Stomach (tissue), 9 donors: ENCODE results near the gene RPS6KL1. TPM values are rescaled to one million over a fixed set of nuclear protein-coding genes. Genes with fewer than 3 reads are reported as not detected.
A peak's percentile ranks its signal among the peaks of the same experiment; 100 is the strongest.

Source experiments
- DNase-seq, 2 donors: peaks; one replicate each; pipeline versions ENCODE4 v3.0.0 to v3.0.0-alpha.2; 2013 to 2019
- H3K27ac ChIP-seq, 5 donors: fragments of 200-600 bp in 4 of 5; sonication (generic) in 4 of 5; one replicate each; pipeline ENCODE4 v1.5.1; 2013 to 2019; ENCODE audit warnings: mild to moderate bottlenecking in 1 of 5, moderate library complexity in 1 of 5
- H3K27me3 ChIP-seq, 3 donors: fragments of 200-600 bp; sonication (generic); one replicate each; pipeline ENCODE4 v1.5.1; 2017 to 2019; ENCODE audit warnings: mixed run types in 1 of 3
- H3K36me3 ChIP-seq, 4 donors: fragments of 200-600 bp; sonication (generic); 1 replicate in 3 of 4; 2 replicates in 1 of 4; pipeline ENCODE4 v1.5.1; 2016 to 2019
- H3K4me1 ChIP-seq, 4 donors: fragments of 200-600 bp; sonication (generic); one replicate each; pipeline ENCODE4 v1.5.1; 2016 to 2019
- H3K4me3 ChIP-seq, 4 donors: fragments of 200-600 bp; sonication (generic) in 3 of 4; one replicate each; pipeline ENCODE4 v1.5.1; 2016 to 2019; ENCODE audit warnings: mild to moderate bottlenecking in 1 of 4
- H3K9me3 ChIP-seq, 4 donors: fragments of 200-600 bp; sonication (generic); one replicate each; pipeline ENCODE4 v1.5.1; 2016 to 2019
- EP300 ChIP-seq: sonication (generic); formaldehyde crosslinking; IDR thresholded peaks from one replicate; pipeline ENCODE4 v1.6.1; 2017; ENCODE audit warnings: antibody characterized with exemption
- POLR2A ChIP-seq, 4 donors: fragments of 450-650 bp; IDR thresholded peaks; one replicate each; pipeline ENCODE4 v1.6.1; 2016; ENCODE audit warnings: antibody characterized with exemption in 4 of 4, control low read depth in 2 of 4, mild to moderate bottlenecking in 1 of 4, moderate library complexity in 1 of 4
- POLR2AphosphoS5 ChIP-seq, 3 donors: sonication (generic); formaldehyde crosslinking; IDR thresholded peaks; one replicate each; pipeline ENCODE4 v1.6.1; 2016; ENCODE audit warnings: antibody characterized with exemption in 3 of 3
- WGBS, 5 donors: extraction: QIAGEN DNeasy Blood & Tissue Kit in 3 of 5; methylation state at CpG; one replicate each; pipeline versions ENCODE4 v1.1.5 to v1.1.7; 2013 to 2018; 5-methylcytosine and 5-hydroxymethylcytosine counted together
- intact Hi-C: fragments of 100-400 bp; cut with DNase I; formaldehyde crosslinking; loops from one replicate; pipeline ENCODE4 v1.15.1; 2023; ENCODE audit warnings: low total_unique reads
- polyA plus RNA-seq, 3 donors: library from polyadenylated mRNA; stranded (reverse); fragments of 200-250 nt; gene quantifications; one replicate each; pipeline ENCODE4 v1.2.3, GENCODE V29; 2013
- total RNA-seq, 5 donors: library from RNA; depleted of rRNA; stranded (reverse); fragments of >200 nt; gene quantifications; one replicate each; pipeline versions ENCODE4 v1.1.0 to v1.2.3, GENCODE V29; 2014 to 2016
- TF ChIP-seq, protein P1 (sequence below), 7 experiments: fragments of 450-650 bp in 4 of 7; fragments of 200-600 bp in 3 of 7; sonication (generic) in 3 of 7; IDR thresholded peaks; one replicate each; pipeline ENCODE4 v1.5.1; 2016 to 2019; ENCODE audit warnings: antibody characterized with exemption in 7 of 7, control low read depth in 2 of 7, mild to moderate bottlenecking in 1 of 7
- donor health status: healthy with polysubstance abuse.
- donor health status: Bipolar disorder and iron deficiency.
- donor health status: healthy.

RPS6KL1 gene
- total and polyA plus RNA-seq, 8 donors: 0.92 to 2.5 (median 2.0) TPM; not detected in 3

DNA sequence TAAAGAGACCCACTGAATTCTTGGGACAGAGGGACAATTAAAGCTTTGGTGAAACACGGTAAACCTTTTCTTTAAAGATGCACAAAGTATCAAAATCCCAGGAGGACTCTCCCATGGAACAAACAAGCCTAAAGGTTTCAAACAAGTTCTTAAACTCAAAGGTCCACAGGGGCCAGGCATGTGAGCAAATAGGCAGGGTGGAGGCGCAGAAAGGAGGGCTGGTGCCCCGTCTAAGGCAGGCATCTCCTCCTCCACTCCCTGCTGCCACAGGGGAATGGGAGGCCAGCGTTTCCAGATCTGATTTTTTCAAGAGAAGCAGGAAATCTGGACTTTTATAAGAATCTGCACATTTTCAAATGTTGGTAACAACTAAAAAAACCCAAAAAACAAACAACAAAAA, 7.6 kb downstream of the RPS6KL1 start:
- Histone ChIP-seq H3K9me3 (no peaks in the 10 kb centered on the region), H3K4me3 (no peak overlapping the region), H3K27ac (peak overlapping the region in 2 of 5 donors; percentile 37 to 55), H3K36me3 (peaks cover 0 to 7% (median 0%) of the 10 kb centered on the region in 4 donors), H3K4me1 (peaks cover 0 to 27% (median 11%) of the 10 kb centered on the region in 4 donors), H3K27me3 (no peaks in the 10 kb centered on the region)
- intact Hi-C loops: loop anchor here (10.0 kb wide), 1 partner anchor 169 kb away; no protein-coding TSS in a partner anchor
- 70 to 81% (median 78%) methylated on average over 4 of the region's 4 CpGs for WGBS, 5 donors
- TF ChIP-seq EP300 (no peak), POLR2AphosphoS5 (IDR thresholded peaks at IDR 0.05) (no peak), POLR2A (IDR thresholded peaks at IDR 0.05) (no peak)
- TF ChIP-seq, protein P1, sequence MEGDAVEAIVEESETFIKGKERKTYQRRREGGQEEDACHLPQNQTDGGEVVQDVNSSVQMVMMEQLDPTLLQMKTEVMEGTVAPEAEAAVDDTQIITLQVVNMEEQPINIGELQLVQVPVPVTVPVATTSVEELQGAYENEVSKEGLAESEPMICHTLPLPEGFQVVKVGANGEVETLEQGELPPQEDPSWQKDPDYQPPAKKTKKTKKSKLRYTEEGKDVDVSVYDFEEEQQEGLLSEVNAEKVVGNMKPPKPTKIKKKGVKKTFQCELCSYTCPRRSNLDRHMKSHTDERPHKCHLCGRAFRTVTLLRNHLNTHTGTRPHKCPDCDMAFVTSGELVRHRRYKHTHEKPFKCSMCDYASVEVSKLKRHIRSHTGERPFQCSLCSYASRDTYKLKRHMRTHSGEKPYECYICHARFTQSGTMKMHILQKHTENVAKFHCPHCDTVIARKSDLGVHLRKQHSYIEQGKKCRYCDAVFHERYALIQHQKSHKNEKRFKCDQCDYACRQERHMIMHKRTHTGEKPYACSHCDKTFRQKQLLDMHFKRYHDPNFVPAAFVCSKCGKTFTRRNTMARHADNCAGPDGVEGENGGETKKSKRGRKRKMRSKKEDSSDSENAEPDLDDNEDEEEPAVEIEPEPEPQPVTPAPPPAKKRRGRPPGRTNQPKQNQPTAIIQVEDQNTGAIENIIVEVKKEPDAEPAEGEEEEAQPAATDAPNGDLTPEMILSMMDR (IDR thresholded peaks at IDR 0.05): no peak
- DNase-seq: no peak

- Histone ChIP-seq H3K4me1 (peaks cover 0 to 27% (median 11%) of the 10 kb centered on the region in 4 donors), H3K36me3 (peaks cover 0 to 1% (median 0%) of the 10 kb centered on the region in 4 donors), H3K4me3 (no peak overlapping the region), H3K9me3 (no peaks in the 10 kb centered on the region), H3K27ac (peak overlapping the region in 3 of 5 donors; percentile 37 to 54 (median 38)), H3K27me3 (no peaks in the 10 kb centered on the region)
- WGBS, 5 donors: 39 to 51% (median 49%) methylated on average over 6 of the region's 6 CpGs
- intact Hi-C loops: loop anchor here (10.0 kb wide), 1 partner anchor 171 kb away; no protein-coding TSS in a partner anchor
- TF ChIP-seq POLR2A (IDR thresholded peaks at IDR 0.05) (no peak), POLR2AphosphoS5 (IDR thresholded peaks at IDR 0.05) (peak in 1 of 3 donors; percentile 66), EP300 (no peak)
- TF ChIP-seq, protein P1 (IDR thresholded peaks at IDR 0.05): peak in 4 of 7 experiments; percentile 52 to 71 (median 54)
- peak; percentile 65 to 90 for DNase-seq
These were observed 9.0 kb downstream of the RPS6KL1 start for GRCh38 chr14:74913986-74914573.

GRCh38 chr14:74913393-74913910, 9.6 kb downstream of the RPS6KL1 start:
- intact Hi-C loops: loop anchor here (10.0 kb wide), 1 partner anchor 171 kb away; no protein-coding TSS in a partner anchor
- Histone ChIP-seq H3K9me3 (no peaks in the 10 kb centered on the region), H3K36me3 (no peaks in the 10 kb centered on the region), H3K27me3 (no peaks in the 10 kb centered on the region), H3K4me3 (no peak overlapping the region), H3K4me1 (peaks cover 0 to 26% (median 11%) of the 10 kb centered on the region in 4 donors), H3K27ac (no peak overlapping the region)
- WGBS, 5 donors: 59 to 68% (median 66%) methylated on average over 5 of the region's 5 CpGs
- no peak for TF ChIP-seq EP300
- TF ChIP-seq POLR2A (IDR thresholded peaks at IDR 0.05): no peak
- TF ChIP-seq POLR2AphosphoS5 (IDR thresholded peaks at IDR 0.05): no peak
- TF ChIP-seq, protein P1 (IDR thresholded peaks at IDR 0.05): no peak
- no peak for DNase-seq

DNA sequence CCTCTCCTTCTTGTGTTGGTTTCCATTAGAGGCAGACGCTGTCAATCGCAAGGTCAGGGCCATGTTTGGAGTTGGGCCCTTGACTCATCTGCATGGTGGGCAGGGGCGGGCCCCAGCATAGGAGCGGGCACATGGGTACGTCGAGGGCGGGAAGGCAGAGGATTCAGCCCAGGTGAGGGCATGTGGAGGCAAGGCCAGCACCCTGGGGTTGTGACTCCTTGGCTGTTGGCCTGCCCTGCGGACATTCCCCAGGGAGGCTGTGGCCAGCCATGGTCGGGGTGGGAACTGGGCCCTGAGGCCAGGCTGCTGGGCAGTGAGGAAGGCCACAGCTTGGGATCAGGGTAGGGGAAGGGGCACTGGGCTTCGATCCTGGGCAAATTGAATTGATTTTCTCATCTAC, 10.3 kb downstream of the RPS6KL1 start:
- no peaks in the 10 kb centered on the region for H3K36me3 ChIP-seq
- 87 to 91% (median 90%) methylated on average over 10 of the region's 10 CpGs for WGBS, 5 donors
- intact Hi-C loops: loop anchor here (10.0 kb wide), 1 partner anchor 172 kb away; no protein-coding TSS in a partner anchor

More for the DNA sequence above, 10.3 kb downstream of the RPS6KL1 start:
- peaks cover 0 to 23% (median 9%) of the 10 kb centered on the region in 4 donors for H3K4me1 ChIP-seq
- no peaks in the 10 kb centered on the region for H3K27me3 ChIP-seq
- H3K9me3 ChIP-seq: no peaks in the 10 kb centered on the region
- H3K4me3 ChIP-seq: no peak overlapping the region
- no peak for DNase-seq
- no peak overlapping the region for H3K27ac ChIP-seq
- TF ChIP-seq POLR2A (IDR thresholded peaks at IDR 0.05): no peak
- TF ChIP-seq EP300: no peak
- TF ChIP-seq, protein P1 (IDR thresholded peaks at IDR 0.05): no peak
- no peak for TF ChIP-seq POLR2AphosphoS5 (IDR thresholded peaks at IDR 0.05)
